CD1c-positive myeloid dendritic cell (primary cell): ENCODE data around the gene ACOX3.

Source experiments
- DNase-seq: peaks from one replicate; pipeline ENCODE4 v3.0.0-alpha.2; 2016; ENCODE audit errors: extremely low spot score

ACOX3 gene

GRCh38 chr4:8336412-8337075 is 104.0 kb downstream of the ACOX3 start:
- peak; percentile 81 for DNase-seq

- no peak for DNase-seq
These were observed 104.7 kb downstream of the ACOX3 start for GRCh38 chr4:8335848-8336247.

- no peak for DNase-seq
These were observed 105.6 kb downstream of the ACOX3 start for GRCh38 chr4:8334786-8335460.

- DNase-seq, result no peak
These were observed 106.6 kb downstream of the ACOX3 start for GRCh38 chr4:8333726-8334460.

- no peak for DNase-seq
These were observed 107.6 kb downstream of the ACOX3 start for GRCh38 chr4:8332891-8333331.

GRCh38 chr4:8332038-8332857 is 108.3 kb downstream of the ACOX3 start:
- no peak for DNase-seq

- no peak for DNase-seq
These were observed 109.0 kb downstream of the ACOX3 start for GRCh38 chr4:8331575-8331955.

- no peak for DNase-seq
These were observed 109.5 kb downstream of the ACOX3 start for GRCh38 chr4:8330821-8331574.

GRCh38 chr4:8329859-8330761 is 110.4 kb downstream of the ACOX3 start:
- no peak for DNase-seq

- DNase-seq, result no peak
These were observed 111.0 kb downstream of the ACOX3 start for GRCh38 chr4:8329560-8329858.

GRCh38 chr4:8328866-8329559 is 111.5 kb downstream of the ACOX3 start:
- DNase-seq, result no peak

GRCh38 chr4:8328456-8328855 is 112.1 kb downstream of the ACOX3 start:
- DNase-seq, result no peak

- DNase-seq, result no peak
These were observed 114.3 kb downstream of the ACOX3 start for GRCh38 chr4:8326206-8326605.

- DNase-seq, result no peak
These were observed 115.1 kb downstream of the ACOX3 start for GRCh38 chr4:8325291-8325973.

- no peak for DNase-seq
These were observed 115.8 kb downstream of the ACOX3 start for GRCh38 chr4:8324640-8325239.

- no peak for DNase-seq
These were observed 116.5 kb downstream of the ACOX3 start for GRCh38 chr4:8323947-8324555.

GRCh38 chr4:8322794-8323704 is 117.5 kb downstream of the ACOX3 start:
- DNase-seq, result no peak
